GM18508 (cell line): Measurements from ENCODE around the gene EFEMP2.
"Not testable (repeated sequence)": the region's sequence is repeated elsewhere in the genome, so short reads cannot be mapped to it uniquely, and the experiment has no call there.

Experiments used
- ATAC-seq: cut with Tn5 transposase; IDR thresholded peaks from one replicate; pipeline ENCODE4 v1.9.1; 2021; ENCODE audit warnings: moderate number of reproducible peaks; ENCODE audit not compliant: insufficient read depth, unreplicated experiment

Gene EFEMP2

GRCh38 chr11:65833297-65834030 is 39.1 kb downstream of the EFEMP2 start, which contains the start of gene SNX32:
SNX32 (plus strand) TSS chr11:65833963; CDS start chr11:65834066, 103 bp downstream.
- no peak for ATAC-seq

- not testable (repeated sequence) for ATAC-seq
Observed at GRCh38 chr11:65832231-65832630, 40.4 kb downstream of the EFEMP2 start.

- no peak for ATAC-seq
Observed at GRCh38 chr11:65829459-65829858, 43.1 kb downstream of the EFEMP2 start.

GRCh38 chr11:65826984-65827735 is 45.4 kb downstream of the EFEMP2 start:
- ATAC-seq: no peak

GRCh38 chr11:65822776-65823528 is 49.6 kb downstream of the EFEMP2 start:
- no peak for ATAC-seq

GRCh38 chr11:65821107-65821506 is 51.5 kb downstream of the EFEMP2 start:
- ATAC-seq: no peak

GRCh38 chr11:65817835-65818680 is 54.5 kb downstream of the EFEMP2 start:
- peak; percentile 41 for ATAC-seq

GRCh38 chr11:65817312-65817834 is 55.2 kb downstream of the EFEMP2 start:
- ATAC-seq: no peak

- no peak for ATAC-seq
Observed at GRCh38 chr11:65816696-65817095, 55.9 kb downstream of the EFEMP2 start.
